Esophagus muscularis mucosa (tissue), 4 donors: ENCODE results near the gene SEC14L2.

Experiments
- EP300 ChIP-seq: sonication (generic); formaldehyde crosslinking; IDR thresholded peaks from one replicate; pipeline ENCODE4 v1.6.1; 2017; ENCODE audit warnings: antibody characterized with exemption
- POLR2A ChIP-seq: fragments of 450-650 bp; IDR thresholded peaks from one replicate; pipeline ENCODE4 v1.6.1; 2017; ENCODE audit warnings: antibody characterized with exemption, moderate library complexity, mild to moderate bottlenecking, low read depth
- POLR2AphosphoS5 ChIP-seq, 2 donors: sonication (generic); formaldehyde crosslinking; IDR thresholded peaks; one replicate each; pipeline ENCODE4 v1.6.1; 2017; ENCODE audit warnings: antibody characterized with exemption in 2 of 2
- TF ChIP-seq, protein P1 (sequence below), 3 experiments: fragments of 200-600 bp in 2 of 3; fragments of 450-650 bp in 1 of 3; sonication (generic) in 2 of 3; IDR thresholded peaks; one replicate each; pipeline ENCODE4 v1.5.1; 2017 to 2019; ENCODE audit warnings: antibody characterized with exemption in 3 of 3, mild to moderate bottlenecking in 2 of 3, moderate library complexity in 1 of 3

DNA sequence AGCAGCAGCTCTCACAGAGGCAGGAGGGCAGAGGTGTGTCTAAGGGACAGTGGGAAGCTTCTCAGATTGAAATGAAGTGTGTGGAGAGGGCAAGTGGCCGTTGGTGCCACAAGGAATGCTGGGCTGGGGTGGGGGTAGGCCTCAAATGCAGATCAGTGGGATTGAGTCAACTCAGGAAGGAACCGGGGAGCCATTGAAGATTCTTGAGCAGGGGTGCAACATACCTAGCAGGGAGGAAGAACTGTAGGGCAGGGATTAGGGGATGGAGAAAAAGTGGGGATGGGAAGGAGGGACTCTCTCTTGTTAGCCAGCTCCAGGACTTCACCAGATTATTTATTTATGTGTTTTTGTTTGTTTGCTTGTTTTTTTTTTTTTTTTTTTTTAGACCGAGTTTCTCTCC is 2.9 kb upstream of the SEC14L2 start:
- TF ChIP-seq, protein P1, sequence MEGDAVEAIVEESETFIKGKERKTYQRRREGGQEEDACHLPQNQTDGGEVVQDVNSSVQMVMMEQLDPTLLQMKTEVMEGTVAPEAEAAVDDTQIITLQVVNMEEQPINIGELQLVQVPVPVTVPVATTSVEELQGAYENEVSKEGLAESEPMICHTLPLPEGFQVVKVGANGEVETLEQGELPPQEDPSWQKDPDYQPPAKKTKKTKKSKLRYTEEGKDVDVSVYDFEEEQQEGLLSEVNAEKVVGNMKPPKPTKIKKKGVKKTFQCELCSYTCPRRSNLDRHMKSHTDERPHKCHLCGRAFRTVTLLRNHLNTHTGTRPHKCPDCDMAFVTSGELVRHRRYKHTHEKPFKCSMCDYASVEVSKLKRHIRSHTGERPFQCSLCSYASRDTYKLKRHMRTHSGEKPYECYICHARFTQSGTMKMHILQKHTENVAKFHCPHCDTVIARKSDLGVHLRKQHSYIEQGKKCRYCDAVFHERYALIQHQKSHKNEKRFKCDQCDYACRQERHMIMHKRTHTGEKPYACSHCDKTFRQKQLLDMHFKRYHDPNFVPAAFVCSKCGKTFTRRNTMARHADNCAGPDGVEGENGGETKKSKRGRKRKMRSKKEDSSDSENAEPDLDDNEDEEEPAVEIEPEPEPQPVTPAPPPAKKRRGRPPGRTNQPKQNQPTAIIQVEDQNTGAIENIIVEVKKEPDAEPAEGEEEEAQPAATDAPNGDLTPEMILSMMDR (IDR thresholded peaks at IDR 0.05): no peak
- no peak for TF ChIP-seq POLR2A
- no peak for TF ChIP-seq POLR2AphosphoS5 (IDR thresholded peaks at IDR 0.05)
- no peak for TF ChIP-seq EP300
